Esophagus (tissue), 2 donors: Measurements from ENCODE around the gene THSD4. TPM values are rescaled to one million over a fixed set of nuclear protein-coding genes. Genes with fewer than 3 reads are reported as not detected.

Experiments
- H3K27ac ChIP-seq, 2 donors: one replicate each; pipeline ENCODE4 v1.5.1; 2013; ENCODE audit warnings: low read depth in 2 of 2, mild to moderate bottlenecking in 2 of 2, inconsistent platforms in 1 of 2, low read length in 1 of 2, moderate library complexity in 1 of 2
- H3K27me3 ChIP-seq, 2 donors: one replicate each; pipeline ENCODE4 v1.6.1; 2013; ENCODE audit warnings: low read length in 2 of 2, control low read depth in 1 of 2, mild to moderate bottlenecking in 1 of 2; ENCODE audit not compliant: insufficient read depth in 2 of 2, control insufficient read depth in 1 of 2
- H3K36me3 ChIP-seq, 2 donors: one replicate each; pipeline ENCODE4 v1.6.1; 2013; ENCODE audit warnings: low read length in 1 of 2; ENCODE audit not compliant: control insufficient read depth in 2 of 2, insufficient read depth in 2 of 2
- H3K4me1 ChIP-seq, 2 donors: one replicate each; pipeline ENCODE4 v1.6.1; 2013; ENCODE audit warnings: low read length in 1 of 2; ENCODE audit not compliant: control insufficient read depth in 2 of 2, insufficient read depth in 2 of 2
- H3K4me3 ChIP-seq, 2 donors: one replicate each; pipeline ENCODE4 v1.5.1; 2013; ENCODE audit warnings: low read length in 2 of 2, mild to moderate bottlenecking in 2 of 2, low read depth in 1 of 2, moderate library complexity in 1 of 2
- H3K9me3 ChIP-seq, 2 donors: one replicate each; pipeline ENCODE4 v1.6.1; 2013; ENCODE audit warnings: mild to moderate bottlenecking in 2 of 2, low read depth in 1 of 2, low read length in 1 of 2, moderate library complexity in 1 of 2; ENCODE audit not compliant: control insufficient read depth in 2 of 2, insufficient read depth in 1 of 2
- WGBS, 2 donors: extraction: QIAGEN DNeasy Blood & Tissue Kit; methylation state at CpG; one replicate each; pipeline ENCODE4 v1.1.7; 2013; 5-methylcytosine and 5-hydroxymethylcytosine counted together
- polyA plus RNA-seq, 2 donors: library from polyadenylated mRNA; stranded (reverse); fragments of 200-250 nt; gene quantifications; one replicate each; pipeline ENCODE4 v1.2.3, GENCODE V29; 2013
- donor health status: healthy with polysubstance abuse.
- donor health status: Bipolar disorder and iron deficiency.

THSD4 gene
- polyA plus RNA-seq, 2 donors: 34.1 to 49.7 TPM

DNA sequence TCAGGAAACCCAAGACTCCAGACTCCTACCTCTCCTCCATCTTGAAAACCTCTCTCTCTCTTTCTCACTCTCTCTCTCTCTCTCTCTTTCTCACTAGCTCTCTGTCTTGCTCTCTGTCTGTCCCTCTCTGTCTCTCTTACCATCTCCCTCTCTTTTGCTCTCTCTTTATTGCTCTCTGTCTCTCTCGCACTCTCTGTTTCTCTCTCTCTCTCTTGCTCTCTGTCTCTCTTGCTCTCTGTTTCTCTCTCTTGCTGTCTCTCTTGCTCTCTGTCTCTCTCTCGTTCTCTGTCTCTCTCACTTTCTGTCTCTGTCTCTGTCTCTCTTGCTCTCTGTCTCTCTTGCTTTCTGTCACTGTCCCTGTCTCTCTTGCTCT, 620.1 kb downstream of the THSD4 start:
- WGBS, 2 donors: 85 to 90% methylated on average over 2 of the region's 2 CpGs
- H3K27ac ChIP-seq: no peak overlapping the region
- no peak overlapping the region for H3K4me3 ChIP-seq
- H3K9me3 ChIP-seq: no peaks in the 10 kb centered on the region
- H3K4me1 ChIP-seq: no peaks in the 10 kb centered on the region
- peaks cover 6 to 13% of the 10 kb centered on the region in 2 donors for H3K36me3 ChIP-seq
- no peaks in the 10 kb centered on the region for H3K27me3 ChIP-seq

GRCh38 chr15:71736286-71736947, 621.1 kb downstream of the THSD4 start:
- WGBS, 2 donors: 84% methylated on average over 6 of the region's 6 CpGs
- no peak overlapping the region for H3K27ac ChIP-seq

DNA sequence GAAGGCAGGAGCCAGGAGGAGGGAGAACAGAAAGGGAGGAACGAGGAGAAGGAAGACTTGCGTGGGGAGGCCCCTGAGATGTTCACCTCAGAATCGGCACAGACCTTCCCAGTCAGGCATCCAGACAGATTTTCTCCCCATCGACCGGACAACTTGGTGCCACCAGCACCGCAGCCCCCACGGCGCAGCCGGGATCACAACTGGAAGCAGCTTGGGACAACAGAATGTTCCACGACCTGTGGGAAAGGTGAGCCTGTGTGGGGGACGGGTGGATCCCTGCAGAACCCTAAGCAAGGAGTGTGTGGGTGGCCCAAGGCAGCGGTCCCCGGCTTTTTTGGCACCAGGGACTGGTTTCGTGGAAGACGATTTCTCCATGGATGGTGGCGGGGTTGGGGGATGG, 622.5 kb downstream of the THSD4 start:
- 85% methylated on average over 16 of the region's 16 CpGs for WGBS, 2 donors
- no peak overlapping the region for H3K4me3 ChIP-seq
- H3K36me3 ChIP-seq: peaks cover 5 to 10% of the 10 kb centered on the region in 2 donors
- H3K4me1 ChIP-seq: no peaks in the 10 kb centered on the region
- no peaks in the 10 kb centered on the region for H3K27me3 ChIP-seq
- H3K27ac ChIP-seq: no peak overlapping the region
- no peaks in the 10 kb centered on the region for H3K9me3 ChIP-seq

More at GRCh38 chr15:71736286-71736947, 621.1 kb downstream of the THSD4 start:
- peaks cover 5 to 13% of the 10 kb centered on the region in 2 donors for H3K36me3 ChIP-seq
- H3K27me3 ChIP-seq: no peaks in the 10 kb centered on the region
- H3K4me3 ChIP-seq: no peak overlapping the region
- H3K4me1 ChIP-seq: no peaks in the 10 kb centered on the region
- H3K9me3 ChIP-seq: no peaks in the 10 kb centered on the region

- 30 to 53% methylated on average over 1 of the region's 1 CpG for WGBS, 2 donors
- H3K9me3 ChIP-seq: no peaks in the 10 kb centered on the region
Measured at GRCh38 chr15:71739355-71739754, 624.1 kb downstream of the THSD4 start.

DNA sequence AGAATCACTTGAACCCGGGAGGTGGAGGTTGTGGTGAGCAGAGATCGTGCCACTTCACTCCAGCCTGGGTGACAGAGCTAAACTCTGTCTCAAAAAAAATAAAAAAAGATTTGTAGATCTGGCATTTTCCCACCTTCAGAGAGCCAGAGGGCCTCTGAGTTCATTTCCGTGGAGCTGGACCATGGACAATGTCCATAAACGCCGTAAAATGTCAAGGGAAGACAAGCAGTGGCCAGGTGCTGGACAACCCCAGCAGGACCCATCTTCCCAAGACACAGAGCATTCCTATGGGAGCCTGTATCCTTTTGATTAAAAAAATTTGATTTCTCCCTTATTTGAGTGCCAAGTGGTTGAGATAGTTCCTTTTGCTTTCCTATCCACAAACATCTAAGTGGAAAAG, 627.7 kb downstream of the THSD4 start:
- H3K4me1 ChIP-seq: peaks cover 0 to 5% of the 10 kb centered on the region in 2 donors
- H3K9me3 ChIP-seq: no peaks in the 10 kb centered on the region
- no peak overlapping the region for H3K27ac ChIP-seq
- no peaks in the 10 kb centered on the region for H3K27me3 ChIP-seq
- 80 to 81% methylated on average over 5 of the region's 5 CpGs for WGBS, 2 donors
- H3K4me3 ChIP-seq: no peak overlapping the region
- H3K36me3 ChIP-seq: peaks cover 5 to 12% of the 10 kb centered on the region in 2 donors

More at GRCh38 chr15:71739355-71739754, 624.1 kb downstream of the THSD4 start:
- no peaks in the 10 kb centered on the region for H3K27me3 ChIP-seq
- H3K27ac ChIP-seq: no peak overlapping the region
- H3K4me3 ChIP-seq: no peak overlapping the region
- no peaks in the 10 kb centered on the region for H3K4me1 ChIP-seq
- H3K36me3 ChIP-seq: peaks cover 5 to 10% of the 10 kb centered on the region in 2 donors

GRCh38 chr15:71743861-71744382, 628.7 kb downstream of the THSD4 start:
- H3K36me3 ChIP-seq: peaks cover 2 to 12% of the 10 kb centered on the region in 2 donors
- no peak overlapping the region for H3K27ac ChIP-seq
- no peaks in the 10 kb centered on the region for H3K9me3 ChIP-seq
- H3K4me1 ChIP-seq: peaks cover 0 to 5% of the 10 kb centered on the region in 2 donors
- H3K4me3 ChIP-seq: no peak overlapping the region
- 18% methylated on average over 6 of the region's 6 CpGs for WGBS, 2 donors
- H3K27me3 ChIP-seq: no peaks in the 10 kb centered on the region

GRCh38 chr15:71746719-71747118, 631.4 kb downstream of the THSD4 start:
- 83 to 88% methylated on average over 17 of the region's 17 CpGs for WGBS, 2 donors
- Histone ChIP-seq H3K27me3 (no peaks in the 10 kb centered on the region), H3K27ac (no peak overlapping the region), H3K36me3 (peaks cover 3 to 20% of the 10 kb centered on the region in 2 donors), H3K4me1 (peaks cover 0 to 5% of the 10 kb centered on the region in 2 donors), H3K4me3 (no peak overlapping the region), H3K9me3 (no peaks in the 10 kb centered on the region)

DNA sequence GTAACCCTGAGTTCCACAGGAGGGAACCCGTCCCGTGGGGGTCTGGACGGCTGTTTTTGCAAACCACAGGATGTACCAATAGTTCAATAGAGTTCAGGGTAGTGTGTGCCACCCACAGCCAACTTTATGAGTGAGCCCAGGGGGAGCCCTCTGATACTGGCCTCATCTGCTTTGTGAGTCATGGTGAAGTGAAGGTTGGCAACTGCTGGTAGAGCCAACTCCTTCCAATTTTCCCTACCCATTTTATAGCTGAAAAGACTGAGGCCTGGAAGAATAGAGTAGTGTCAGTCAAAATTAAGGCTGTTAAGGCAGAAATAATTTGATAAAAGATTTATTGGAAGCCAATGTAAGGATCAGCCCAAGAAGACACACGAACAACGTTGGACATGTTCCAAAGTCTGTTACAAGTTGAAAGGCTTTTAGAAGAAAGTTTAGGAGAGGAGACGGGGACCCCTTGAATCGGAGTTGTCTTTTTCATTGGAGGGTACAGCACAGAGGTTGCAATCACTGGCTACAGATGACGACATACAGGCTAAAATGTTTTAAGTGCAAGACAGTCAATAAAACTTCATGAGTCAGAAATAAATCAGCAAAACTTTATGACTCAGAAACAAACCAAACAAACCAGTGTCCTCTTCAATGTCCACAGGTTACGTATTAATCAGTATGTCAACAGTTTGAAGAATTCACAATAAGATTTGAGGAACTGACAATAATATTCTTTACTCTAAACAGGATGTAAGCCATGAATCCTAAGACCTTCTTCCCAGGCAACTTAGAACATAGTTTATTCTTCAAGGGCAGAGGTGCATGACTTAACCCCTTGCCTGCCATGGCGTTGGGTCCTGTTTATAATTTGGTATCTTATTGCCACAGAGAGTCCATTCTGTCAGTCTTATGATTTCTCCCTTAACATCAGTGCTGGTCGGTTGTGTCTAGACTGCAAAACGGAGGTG, 632.1 kb downstream of the THSD4 start:
- no peak overlapping the region for H3K27ac ChIP-seq
- WGBS, 2 donors: 65% methylated on average over 12 of the region's 12 CpGs

DNA sequence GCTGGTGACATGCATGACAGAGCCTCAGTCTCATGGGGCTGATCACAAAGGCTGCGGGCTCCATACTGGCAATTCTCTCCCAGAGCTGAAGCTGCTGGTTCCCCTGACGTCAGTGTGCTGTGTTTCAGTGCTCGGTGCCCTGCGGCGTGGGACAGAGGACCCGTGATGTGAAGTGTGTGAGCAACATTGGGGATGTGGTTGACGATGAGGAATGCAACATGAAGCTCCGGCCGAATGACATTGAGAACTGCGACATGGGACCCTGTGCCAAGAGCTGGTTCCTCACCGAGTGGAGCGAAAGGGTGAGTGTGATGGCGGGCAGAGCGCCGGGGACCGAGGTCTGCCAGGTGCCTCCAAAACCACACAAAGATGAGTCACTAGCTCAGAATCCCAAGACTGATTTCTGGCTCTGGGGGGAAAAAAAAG, 633.0 kb downstream of the THSD4 start:
- Histone ChIP-seq H3K4me1 (peaks cover 0 to 5% of the 10 kb centered on the region in 2 donors), H3K4me3 (no peak overlapping the region), H3K36me3 (peaks cover 3 to 20% of the 10 kb centered on the region in 2 donors), H3K27me3 (no peaks in the 10 kb centered on the region), H3K9me3 (no peaks in the 10 kb centered on the region), H3K27ac (no peak overlapping the region)
- WGBS, 2 donors: 80 to 87% methylated on average over 16 of the region's 16 CpGs

More for the DNA sequence above, 632.1 kb downstream of the THSD4 start:
- Histone ChIP-seq H3K36me3 (peaks cover 3 to 20% of the 10 kb centered on the region in 2 donors), H3K4me3 (no peak overlapping the region), H3K9me3 (no peaks in the 10 kb centered on the region), H3K27me3 (no peaks in the 10 kb centered on the region), H3K4me1 (peaks cover 0 to 5% of the 10 kb centered on the region in 2 donors)
